NB4 (cell line): ENCODE measurements around the gene ANTKMT.

ENCODE experiments used
- DNase-seq: peaks from one replicate; pipeline ENCODE4 v3.0.0; 2010; ENCODE audit warnings: low read depth
- H3K4me3 ChIP-seq: one replicate; pipeline ENCODE4 v1.5.1; 2011; ENCODE audit warnings: mild to moderate bottlenecking, low read depth, low read length, moderate library complexity
- CTCF ChIP-seq: IDR thresholded peaks from one replicate; pipeline ENCODE4 v1.5.1; 2012; ENCODE audit warnings: low read depth, low read length
- MAX ChIP-seq: IDR thresholded peaks from 2 replicates; pipeline ENCODE4 v1.6.1; 2011; ENCODE audit warnings: low read depth, low read length
- MYC ChIP-seq: IDR thresholded peaks from 2 replicates; pipeline ENCODE4 v1.6.1; 2011; ENCODE audit warnings: low read depth, low read length
- POLR2A ChIP-seq: IDR thresholded peaks from 2 replicates; pipeline ENCODE4 v1.6.1; 2011; ENCODE audit warnings: mild to moderate bottlenecking; ENCODE audit not compliant: insufficient read length; ENCODE audit errors: extremely low read depth

Gene ANTKMT

GRCh38 chr16:770411-770810 lies 49.5 kb downstream of the ANTKMT start:
- TF ChIP-seq MAX: no peak
- no peak for TF ChIP-seq POLR2A
- TF ChIP-seq MYC: no peak
- TF ChIP-seq CTCF: no peak
- DNase-seq: no peak
- H3K4me3 ChIP-seq: no peak overlapping the region
